NCI-H446 (cell line): Measurements from ENCODE around the gene LRFN2.

Experiments used
- DNase-seq, 2 experiments: peaks; one replicate each; lab custom pipeline; 2025; lab: John Stamatoyannopoulos, UW

Gene LRFN2

GRCh38 chr6:40399888-40400457 lies 187.2 kb downstream of the LRFN2 start:
- no peak for DNase-seq

- DNase-seq: no peak
Observed at GRCh38 chr6:40398810-40399477, 188.2 kb downstream of the LRFN2 start.

GRCh38 chr6:40398034-40398691 lies 189.0 kb downstream of the LRFN2 start:
- DNase-seq: no peak

GRCh38 chr6:40397287-40398033 lies 189.7 kb downstream of the LRFN2 start:
- no peak for DNase-seq

- no peak for DNase-seq
Observed at GRCh38 chr6:40395698-40396076, 191.5 kb downstream of the LRFN2 start.

GRCh38 chr6:40395066-40395697 lies 192.0 kb downstream of the LRFN2 start:
- DNase-seq: no peak

GRCh38 chr6:40394381-40394780 lies 192.8 kb downstream of the LRFN2 start:
- DNase-seq: no peak

- DNase-seq: no peak
Observed at GRCh38 chr6:40393641-40394040, 193.5 kb downstream of the LRFN2 start.

- no peak for DNase-seq
Observed at GRCh38 chr6:40392589-40392988, 194.6 kb downstream of the LRFN2 start.

- no peak for DNase-seq
Observed at GRCh38 chr6:40391851-40392517, 195.2 kb downstream of the LRFN2 start.

- DNase-seq: peak; percentile 14 to 72
Observed at GRCh38 chr6:40391086-40391485, 196.1 kb downstream of the LRFN2 start.

GRCh38 chr6:40390144-40390800 lies 196.9 kb downstream of the LRFN2 start:
- DNase-seq: no peak

- DNase-seq: no peak
Observed at GRCh38 chr6:40389254-40389653, 197.9 kb downstream of the LRFN2 start.

GRCh38 chr6:40387871-40388264 lies 199.3 kb downstream of the LRFN2 start:
- no peak for DNase-seq

- DNase-seq: no peak
Observed at GRCh38 chr6:40387127-40387870, 199.9 kb downstream of the LRFN2 start.

- no peak for DNase-seq
Observed at GRCh38 chr6:40386200-40386599, 201.0 kb downstream of the LRFN2 start.

- peak in 1 of 2 experiments; percentile 56 for DNase-seq
Observed at GRCh38 chr6:40383348-40384115, 203.6 kb downstream of the LRFN2 start.

- no peak for DNase-seq
Observed at GRCh38 chr6:40380271-40380670, 206.9 kb downstream of the LRFN2 start.

- no peak for DNase-seq
Observed at GRCh38 chr6:40379811-40380210, 207.4 kb downstream of the LRFN2 start.

GRCh38 chr6:40378725-40379074 lies 208.5 kb downstream of the LRFN2 start:
- no peak for DNase-seq
